Measurements from ENCODE around the gene GRPR. TPM values are rescaled to one million over a fixed set of nuclear protein-coding genes. Genes with fewer than 3 reads are reported as not detected.
A peak's percentile ranks its signal among the peaks of the same experiment; 100 is the strongest.
"Not testable (repeated sequence)": the region's sequence is repeated elsewhere in the genome, so short reads cannot be mapped to it uniquely, and the experiment has no call there.

The GRPR gene
- total RNA-seq, 1 donor from 2014 or later: not detected

- Histone ChIP-seq H3K27me3 (ENCODE audit: control insufficient read depth, insufficient read depth, low read length) (no peaks in the 10 kb centered on the region), H3K4me3 (ENCODE audit: low read depth, low read length) (no peak overlapping the region), H3K36me3 (ENCODE audit: control insufficient read depth, insufficient read depth, low read length) (no peaks in the 10 kb centered on the region)
- TF ChIP-seq, protein P1, sequence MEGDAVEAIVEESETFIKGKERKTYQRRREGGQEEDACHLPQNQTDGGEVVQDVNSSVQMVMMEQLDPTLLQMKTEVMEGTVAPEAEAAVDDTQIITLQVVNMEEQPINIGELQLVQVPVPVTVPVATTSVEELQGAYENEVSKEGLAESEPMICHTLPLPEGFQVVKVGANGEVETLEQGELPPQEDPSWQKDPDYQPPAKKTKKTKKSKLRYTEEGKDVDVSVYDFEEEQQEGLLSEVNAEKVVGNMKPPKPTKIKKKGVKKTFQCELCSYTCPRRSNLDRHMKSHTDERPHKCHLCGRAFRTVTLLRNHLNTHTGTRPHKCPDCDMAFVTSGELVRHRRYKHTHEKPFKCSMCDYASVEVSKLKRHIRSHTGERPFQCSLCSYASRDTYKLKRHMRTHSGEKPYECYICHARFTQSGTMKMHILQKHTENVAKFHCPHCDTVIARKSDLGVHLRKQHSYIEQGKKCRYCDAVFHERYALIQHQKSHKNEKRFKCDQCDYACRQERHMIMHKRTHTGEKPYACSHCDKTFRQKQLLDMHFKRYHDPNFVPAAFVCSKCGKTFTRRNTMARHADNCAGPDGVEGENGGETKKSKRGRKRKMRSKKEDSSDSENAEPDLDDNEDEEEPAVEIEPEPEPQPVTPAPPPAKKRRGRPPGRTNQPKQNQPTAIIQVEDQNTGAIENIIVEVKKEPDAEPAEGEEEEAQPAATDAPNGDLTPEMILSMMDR (IDR thresholded peaks at IDR 0.05; ENCODE audit: insufficient read depth, low read length, poor library complexity, severe bottlenecking): no peak
- DNase-seq (ENCODE audit: low read depth): no peak
Measured at GRCh38 chrX:16155581-16156096, 32.3 kb downstream of the GRPR start.

- TF ChIP-seq, protein P1 (IDR thresholded peaks at IDR 0.05; ENCODE audit: insufficient read depth, low read length, poor library complexity, severe bottlenecking): no peak
- no peaks in the 10 kb centered on the region for H3K36me3 ChIP-seq (ENCODE audit: control insufficient read depth, insufficient read depth, low read length)
- no peak for DNase-seq (ENCODE audit: low read depth)
- no peak overlapping the region for H3K4me3 ChIP-seq (ENCODE audit: low read depth, low read length)
- H3K27me3 ChIP-seq (ENCODE audit: control insufficient read depth, insufficient read depth, low read length): no peaks in the 10 kb centered on the region
Measured at GRCh38 chrX:16156692-16157331, 33.4 kb downstream of the GRPR start.

DNA sequence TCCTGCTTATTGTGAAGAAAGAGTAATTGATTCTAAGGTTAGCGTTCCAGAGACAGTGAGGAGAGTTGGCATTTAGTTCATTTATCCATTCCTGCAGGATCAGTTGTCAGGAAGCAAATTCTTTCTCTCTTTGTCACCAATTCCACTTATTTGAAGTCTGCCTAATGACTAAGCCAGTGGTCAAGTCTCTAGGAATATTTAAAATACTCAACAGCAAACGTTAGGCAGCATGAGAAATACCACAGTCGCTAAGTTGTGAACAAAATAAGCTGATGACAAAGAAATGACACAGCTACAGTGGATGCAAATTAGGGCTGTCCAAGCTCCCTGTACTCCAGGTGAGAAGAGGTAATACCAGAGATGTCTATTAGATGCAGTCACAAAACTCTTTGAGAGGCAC, 37.4 kb downstream of the GRPR start:
- Histone ChIP-seq H3K4me3 (ENCODE audit: low read depth, low read length) (no peak overlapping the region), H3K27me3 (ENCODE audit: control insufficient read depth, insufficient read depth, low read length) (no peaks in the 10 kb centered on the region), H3K36me3 (ENCODE audit: control insufficient read depth, insufficient read depth, low read length) (no peaks in the 10 kb centered on the region)
- TF ChIP-seq, protein P1 (IDR thresholded peaks at IDR 0.05; ENCODE audit: insufficient read depth, low read length, poor library complexity, severe bottlenecking): no peak
- peak; percentile 92 for DNase-seq (ENCODE audit: low read depth)

GRCh38 chrX:16161173-16161572, 37.8 kb downstream of the GRPR start:
- not testable (repeated sequence) for H3K36me3 ChIP-seq (ENCODE audit: control insufficient read depth, insufficient read depth, low read length); H3K4me3 ChIP-seq (ENCODE audit: low read depth, low read length); DNase-seq (ENCODE audit: low read depth); H3K27me3 ChIP-seq (ENCODE audit: control insufficient read depth, insufficient read depth, low read length)

DNA sequence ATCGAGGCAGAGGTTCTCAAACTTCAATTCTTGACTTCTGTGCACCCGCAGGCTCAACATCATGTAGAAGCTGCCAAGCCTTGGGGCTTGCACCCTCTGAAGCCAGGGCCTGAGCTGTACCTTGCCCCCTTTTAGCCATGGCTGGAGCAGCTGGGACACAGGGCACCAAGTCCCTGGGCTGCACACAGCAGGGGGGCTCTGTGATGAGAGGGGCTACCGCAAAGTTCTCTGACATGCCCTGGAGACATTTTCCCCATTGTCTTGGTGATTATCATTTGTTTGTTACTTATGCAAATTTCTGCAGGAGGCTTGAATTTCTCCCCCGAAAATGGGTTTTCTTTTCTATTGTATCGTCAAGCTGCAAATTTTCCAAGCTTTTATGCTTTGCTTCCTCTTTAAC, 39.0 kb downstream of the GRPR start:
- TF ChIP-seq, protein P1 (IDR thresholded peaks at IDR 0.05; ENCODE audit: insufficient read depth, low read length, poor library complexity, severe bottlenecking): no peak

DNA sequence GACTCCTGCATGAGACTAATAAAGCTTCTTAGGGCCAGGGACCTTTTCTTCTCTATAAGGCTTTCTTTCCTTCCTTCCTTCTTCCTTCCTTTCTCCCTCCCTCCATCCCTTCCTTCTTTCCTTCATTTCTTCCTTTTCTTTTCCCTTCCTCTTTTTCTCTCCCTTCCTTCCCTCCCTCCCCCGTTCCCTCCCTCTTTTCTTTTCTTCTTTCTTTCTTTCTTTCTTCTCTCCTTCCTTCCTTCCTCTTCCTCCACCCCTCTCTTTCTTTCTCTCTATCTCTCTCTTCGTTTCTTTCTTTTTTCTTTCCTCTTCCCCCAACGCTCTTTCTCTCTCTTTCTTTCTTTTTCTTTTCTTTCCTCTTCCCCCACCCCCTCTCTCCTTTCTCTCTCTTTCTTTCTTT, 41.4 kb downstream of the GRPR start:
- Histone ChIP-seq H3K4me3 (ENCODE audit: low read depth, low read length) (no peak overlapping the region), H3K27me3 (ENCODE audit: control insufficient read depth, insufficient read depth, low read length) (no peaks in the 10 kb centered on the region), H3K36me3 (ENCODE audit: control insufficient read depth, insufficient read depth, low read length) (no peaks in the 10 kb centered on the region)
- DNase-seq (ENCODE audit: low read depth): no peak
- TF ChIP-seq, protein P1 (IDR thresholded peaks at IDR 0.05; ENCODE audit: insufficient read depth, low read length, poor library complexity, severe bottlenecking): no peak

More for the DNA sequence above, 39.0 kb downstream of the GRPR start:
- Histone ChIP-seq H3K36me3 (ENCODE audit: control insufficient read depth, insufficient read depth, low read length) (no peaks in the 10 kb centered on the region), H3K4me3 (ENCODE audit: low read depth, low read length) (no peak overlapping the region), H3K27me3 (ENCODE audit: control insufficient read depth, insufficient read depth, low read length) (no peaks in the 10 kb centered on the region)
- no peak for DNase-seq (ENCODE audit: low read depth)
